GM19397 (cell line): ENCODE measurements around the gene SLC36A1.

Source experiments
- ATAC-seq: cut with Tn5 transposase; IDR thresholded peaks from one replicate; pipeline ENCODE4 v1.9.1; 2021; ENCODE audit warnings: mild to moderate bottlenecking, moderate library complexity; ENCODE audit not compliant: unreplicated experiment

The SLC36A1 gene

GRCh38 chr5:151451626-151452520, 4.5 kb downstream of the SLC36A1 start:
- no peak for ATAC-seq

DNA sequence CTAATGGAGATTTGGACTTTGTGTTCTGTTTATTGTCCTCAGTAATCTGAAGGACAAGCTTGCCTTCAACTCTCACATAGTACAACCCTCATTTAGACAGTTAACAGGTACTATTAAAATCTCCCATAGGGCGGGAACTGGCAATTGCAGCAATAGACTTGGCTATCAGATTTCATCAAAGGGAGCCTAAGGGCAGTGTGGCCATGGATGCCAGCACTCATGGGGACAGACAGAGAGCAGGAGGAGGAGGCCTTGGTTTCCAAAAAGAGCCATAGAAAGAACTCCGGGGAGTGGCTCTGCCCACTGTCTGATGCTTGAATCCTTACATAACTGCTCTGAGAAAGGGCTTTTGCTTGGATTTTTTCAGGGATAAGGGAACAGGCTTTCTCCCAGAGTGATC, 6.8 kb downstream of the SLC36A1 start:
- no peak for ATAC-seq

- no peak for ATAC-seq
Observed at GRCh38 chr5:151454889-151455288, 7.5 kb downstream of the SLC36A1 start.

DNA sequence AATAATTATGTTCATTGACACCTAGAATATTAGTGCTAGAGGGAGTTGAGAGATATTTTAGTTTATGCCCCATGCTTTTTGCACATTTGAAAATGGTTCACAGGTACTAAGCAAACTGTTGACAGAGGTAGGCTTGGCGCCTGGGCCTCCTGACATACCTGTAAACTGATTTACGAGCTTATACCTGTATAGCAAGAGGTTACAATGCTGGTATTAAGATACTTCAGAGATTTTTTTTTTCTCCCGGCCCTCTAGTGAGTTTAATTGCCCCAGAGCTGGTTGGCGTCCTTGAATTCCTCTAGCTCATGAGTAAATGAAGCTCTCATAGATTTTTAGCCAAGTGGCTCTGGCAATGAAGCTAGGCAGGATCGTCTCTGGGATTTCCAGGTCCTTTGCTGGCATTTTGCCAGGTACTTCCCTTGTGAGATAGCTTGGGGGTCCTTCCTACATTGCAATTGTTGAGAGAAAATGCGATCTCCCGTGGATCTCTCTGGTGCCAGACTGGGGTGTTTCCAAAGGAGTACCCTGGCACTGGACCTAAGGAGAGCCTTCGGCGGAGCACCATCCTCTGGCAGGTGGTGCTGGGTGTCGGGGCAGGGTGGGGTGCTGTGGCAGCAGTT, 9.0 kb downstream of the SLC36A1 start:
- no peak for ATAC-seq

- no peak for ATAC-seq
Observed at GRCh38 chr5:151458314-151458713, 10.9 kb downstream of the SLC36A1 start.

GRCh38 chr5:151459680-151460324, 12.4 kb downstream of the SLC36A1 start:
- no peak for ATAC-seq

GRCh38 chr5:151461312-151461711, 13.9 kb downstream of the SLC36A1 start:
- ATAC-seq, result peak; percentile 67

GRCh38 chr5:151463137-151464029, 16.0 kb downstream of the SLC36A1 start:
- ATAC-seq, result no peak

DNA sequence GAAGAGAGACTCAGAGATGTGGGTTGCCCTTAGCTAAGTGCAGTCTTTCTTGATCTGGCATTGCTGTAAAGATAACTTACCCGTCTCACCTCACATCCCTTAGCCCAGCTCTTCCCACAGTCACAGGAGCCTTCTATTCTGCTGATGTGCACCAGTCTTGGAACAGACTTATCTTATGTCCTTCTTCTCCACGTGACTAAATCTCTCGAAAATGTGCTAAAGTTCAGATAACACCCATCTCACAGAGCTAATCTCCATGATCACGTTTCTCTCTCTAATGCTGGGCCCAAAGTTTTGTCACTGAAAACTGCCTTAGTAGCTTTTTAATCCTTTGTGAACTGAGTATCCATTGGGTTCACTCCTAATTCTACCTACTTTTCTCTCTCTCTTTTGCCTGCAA, 16.7 kb downstream of the SLC36A1 start:
- ATAC-seq, result no peak

DNA sequence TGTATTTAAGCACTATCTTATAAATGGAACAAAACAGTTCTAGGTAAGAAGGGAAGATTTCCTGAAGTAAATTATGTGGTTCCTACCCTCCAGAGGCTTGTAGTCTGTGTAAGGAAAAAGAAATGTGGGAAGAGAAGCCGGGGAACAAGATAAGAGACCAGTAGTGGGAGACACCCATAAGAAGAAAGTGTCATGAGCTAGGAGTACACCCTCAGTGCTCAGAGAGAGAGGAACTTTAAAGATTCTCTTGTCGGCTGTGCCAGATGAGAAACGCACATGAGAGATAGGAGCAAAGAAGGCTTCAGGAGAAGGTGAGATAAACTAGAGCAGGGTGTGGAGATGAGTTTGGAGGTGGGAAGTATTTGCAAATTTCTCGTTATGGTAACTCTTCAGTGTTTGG, 18.1 kb downstream of the SLC36A1 start:
- ATAC-seq, result no peak

GRCh38 chr5:151467576-151467975, 20.2 kb downstream of the SLC36A1 start:
- no peak for ATAC-seq

- ATAC-seq, result no peak
Observed at GRCh38 chr5:151469386-151469785, 22.0 kb downstream of the SLC36A1 start.

DNA sequence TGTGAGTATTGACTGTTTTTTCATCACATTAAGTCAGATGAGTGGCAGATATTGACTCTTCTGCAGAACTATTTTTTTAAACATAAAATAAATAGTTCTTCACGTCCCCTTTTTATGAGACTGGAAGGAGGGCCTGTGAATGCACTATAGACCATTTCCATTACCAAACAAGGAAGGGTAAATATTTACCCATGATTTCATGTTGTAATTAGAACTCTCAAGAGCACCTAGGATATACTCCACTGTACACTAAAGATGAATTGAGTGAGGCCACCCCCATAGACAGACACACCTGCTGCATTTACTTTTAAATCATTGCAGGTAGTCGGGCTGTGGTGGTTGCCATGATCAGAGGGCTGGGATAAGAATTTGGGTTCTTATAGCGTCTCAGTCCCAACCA, 22.6 kb downstream of the SLC36A1 start:
- ATAC-seq, result no peak

DNA sequence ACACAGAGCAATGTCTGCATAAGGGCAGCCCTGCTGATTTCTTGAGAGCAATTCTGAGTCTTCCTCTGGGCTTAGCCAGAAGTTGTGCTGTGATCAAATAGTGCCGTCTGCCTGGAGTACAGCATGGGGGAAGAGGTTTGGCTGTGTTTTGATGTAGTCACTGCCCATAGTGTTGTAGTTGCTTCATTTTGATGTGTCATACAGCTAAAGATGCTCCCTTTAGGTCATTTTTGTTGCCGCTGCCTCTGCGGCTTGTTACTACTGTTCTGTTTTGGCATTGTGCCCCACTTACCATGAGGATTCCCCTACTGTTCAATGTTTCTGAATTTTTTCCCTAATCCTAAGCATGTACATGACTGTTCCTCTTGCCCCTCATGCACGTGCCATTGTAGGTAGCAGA, 23.0 kb downstream of the SLC36A1 start:
- ATAC-seq, result no peak

- ATAC-seq, result no peak
Observed at GRCh38 chr5:151471276-151471675, 23.9 kb downstream of the SLC36A1 start.

DNA sequence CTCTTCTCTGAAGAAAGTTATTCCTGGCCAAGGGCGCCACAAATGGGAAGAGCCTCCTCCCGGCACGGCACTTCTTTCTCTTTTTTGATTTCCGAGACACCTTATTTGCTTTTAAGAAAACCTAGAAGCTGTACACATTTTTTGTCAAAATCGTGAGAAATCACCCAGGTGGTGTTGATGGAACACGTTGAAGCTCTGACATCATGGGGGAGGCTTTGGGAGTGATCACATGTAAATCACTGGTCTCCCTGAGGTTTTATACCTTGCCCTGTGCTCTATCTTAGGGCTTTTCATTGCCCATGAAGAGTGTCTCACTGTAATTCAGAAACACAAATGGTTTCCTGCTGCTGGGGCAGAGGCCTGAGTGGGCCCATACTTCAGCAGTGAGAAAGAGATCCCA, 27.4 kb downstream of the SLC36A1 start:
- no peak for ATAC-seq

DNA sequence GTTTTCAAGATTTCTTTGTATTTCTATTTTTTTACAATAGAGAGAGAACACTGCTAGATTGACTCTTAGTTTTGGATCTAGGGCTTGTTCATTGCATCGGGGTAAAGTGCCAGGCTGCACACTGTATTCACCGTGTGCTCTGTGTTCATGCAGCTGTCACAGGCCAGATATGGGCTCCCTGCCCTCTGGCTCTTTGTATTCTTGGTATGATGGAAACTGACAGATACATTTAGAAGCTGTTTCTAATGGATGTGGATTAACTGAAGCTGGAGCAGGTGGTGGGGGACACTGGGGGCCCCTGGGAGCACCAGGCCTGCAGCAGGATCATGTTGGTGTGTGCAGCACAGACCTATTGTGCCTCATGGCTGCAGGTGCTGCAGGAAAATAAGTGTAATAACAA, 28.0 kb downstream of the SLC36A1 start:
- no peak for ATAC-seq

- no peak for ATAC-seq
Observed at GRCh38 chr5:151476016-151476415, 28.6 kb downstream of the SLC36A1 start.

DNA sequence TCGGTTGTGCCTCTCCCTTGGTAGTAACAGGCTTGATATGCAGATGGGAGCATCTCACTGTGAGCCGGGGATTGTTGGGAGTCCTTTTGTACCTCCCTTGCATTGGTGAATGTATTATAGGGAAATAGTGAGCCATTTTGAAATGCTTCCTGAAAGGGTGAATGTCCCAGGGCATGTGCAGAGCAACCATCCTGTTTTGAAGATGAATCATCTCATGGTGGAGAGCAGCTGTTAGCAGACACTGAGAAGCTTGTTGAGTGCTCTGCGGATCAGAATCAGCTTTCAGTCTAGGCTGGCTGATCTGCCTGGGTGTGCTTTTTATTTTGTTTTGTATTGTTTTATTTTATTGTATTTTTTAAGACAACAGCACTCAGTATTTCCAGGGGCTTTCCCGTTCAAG, 29.7 kb downstream of the SLC36A1 start:
- ATAC-seq, result no peak

GRCh38 chr5:151480384-151481293, 33.2 kb downstream of the SLC36A1 start:
- no peak for ATAC-seq
